ENCODE measurements around the gene CD6.
"Not testable (repeated sequence)": the region's sequence is repeated elsewhere in the genome, so short reads cannot be mapped to it uniquely, and the experiment has no call there.

Gene CD6

DNA sequence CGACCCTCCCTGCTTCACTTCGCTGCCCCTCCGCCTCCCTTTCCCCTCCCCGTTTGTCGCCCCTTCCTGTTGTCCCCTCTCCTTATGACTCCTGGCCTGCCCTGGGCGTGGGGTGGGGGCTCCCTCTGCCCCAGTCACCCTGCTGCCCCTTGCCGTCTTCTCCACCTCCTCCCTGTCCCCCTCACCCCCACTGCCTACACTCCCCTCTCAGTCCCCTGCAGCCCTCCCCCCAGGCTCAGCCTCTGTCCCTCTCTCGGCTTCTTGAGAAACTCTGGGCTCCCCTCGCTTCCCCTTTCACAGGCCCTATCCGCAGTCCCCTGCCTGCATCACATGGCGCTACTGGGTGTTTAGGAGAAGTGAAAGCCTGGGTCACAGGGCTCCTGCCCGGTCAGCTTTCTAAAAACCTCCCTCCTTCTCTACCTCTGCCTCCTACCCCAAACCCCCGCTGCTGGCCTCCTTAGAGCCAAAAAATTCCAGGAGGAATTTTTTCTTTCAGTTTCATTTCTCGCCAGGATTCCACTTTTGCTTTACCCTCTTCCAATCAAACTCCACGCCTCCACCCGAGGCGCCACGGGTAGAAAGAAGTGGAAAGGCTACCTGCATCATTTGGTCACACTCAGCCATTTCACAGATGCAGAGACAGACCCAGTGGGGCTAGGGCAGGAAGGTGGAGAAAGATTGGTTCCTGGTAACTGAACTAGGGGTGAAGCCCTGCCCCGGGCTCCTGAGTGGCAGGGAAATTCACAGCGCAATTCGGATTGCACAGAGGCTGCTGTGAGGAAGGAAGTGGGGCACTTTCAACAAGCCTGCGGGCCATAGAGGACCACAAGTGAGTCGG is 19.4 kb upstream of the CD6 start, which contains the start of gene SLC15A3:
SLC15A3 (minus strand) TSS at position 273 of the 838 bp plus-strand sequence. CDS start 625 bp downstream, outside the sequence.
- no peak for DNase-seq (ENCODE audit: low spot score)

- no peak for DNase-seq (ENCODE audit: low spot score)
Measured at GRCh38 chr11:60952742-60953170, 18.7 kb upstream of the CD6 start.

- DNase-seq (ENCODE audit: low spot score): no peak
Measured at GRCh38 chr11:60953781-60954180, 17.7 kb upstream of the CD6 start.

- no peak for DNase-seq (ENCODE audit: low spot score)
Measured at GRCh38 chr11:60954421-60954820, 17.1 kb upstream of the CD6 start.

DNA sequence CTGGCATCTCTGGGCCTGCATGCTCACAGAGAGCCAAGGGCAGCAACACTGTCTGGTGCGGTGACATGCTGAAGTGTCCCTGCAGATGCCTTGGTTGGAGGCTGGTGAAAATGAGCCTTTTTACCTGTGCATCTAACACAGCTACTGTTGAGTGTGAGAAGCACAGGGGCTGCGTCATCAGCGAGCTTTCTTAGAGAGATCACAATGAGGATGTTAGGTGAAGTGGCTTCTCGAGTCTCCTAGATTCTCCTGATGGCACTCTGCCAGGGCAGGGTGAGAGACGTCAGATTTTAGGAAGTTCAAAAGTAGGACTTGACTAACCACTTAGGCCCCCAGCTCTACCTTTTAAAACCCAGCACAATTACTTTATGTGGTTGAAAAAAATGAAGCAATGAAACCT is 15.9 kb upstream of the CD6 start:
- DNase-seq (ENCODE audit: low spot score): no peak

DNA sequence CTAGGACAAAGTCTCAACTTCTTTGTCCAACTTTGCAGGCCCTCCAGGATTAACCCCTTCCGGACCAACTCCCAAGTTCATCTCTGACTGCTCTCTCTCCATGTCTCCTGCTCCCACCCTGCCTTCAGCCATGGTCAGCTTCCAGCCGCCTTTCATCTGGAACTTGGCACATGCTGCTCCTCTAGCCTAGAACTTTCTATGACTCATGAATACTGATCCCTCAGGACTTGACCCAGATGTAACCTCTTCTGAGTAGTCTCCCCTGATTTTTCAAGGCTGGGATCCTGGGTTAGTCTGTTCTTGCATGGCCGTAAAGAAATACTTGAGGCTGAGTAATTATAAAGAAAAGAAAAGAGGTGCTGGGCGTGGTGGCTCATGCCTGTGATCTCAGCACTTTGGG is 14.3 kb upstream of the CD6 start:
- DNase-seq (ENCODE audit: low spot score): no peak

- no peak for DNase-seq (ENCODE audit: low spot score)
Measured at GRCh38 chr11:60959431-60959830, 12.0 kb upstream of the CD6 start.

DNA sequence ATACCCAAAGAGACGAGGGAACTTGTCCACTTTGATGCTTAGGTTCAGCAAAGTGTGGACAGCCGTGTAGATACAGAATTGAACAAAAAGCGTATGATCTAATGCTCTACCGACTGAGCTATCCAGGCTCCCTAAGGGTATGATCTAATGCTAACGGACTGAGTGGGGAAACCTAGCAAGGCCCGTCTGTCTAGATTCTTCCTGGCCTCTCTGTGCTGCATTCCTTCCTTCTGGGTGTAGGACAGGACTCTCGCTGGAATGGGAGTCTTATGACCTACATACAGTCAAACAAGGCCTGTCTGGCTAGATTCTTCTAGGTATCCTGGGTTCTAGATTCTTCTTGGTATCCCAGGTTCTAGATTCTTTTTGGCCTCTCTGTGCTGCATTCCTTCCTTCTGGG is 11.1 kb upstream of the CD6 start:
- DNase-seq (ENCODE audit: low spot score): no peak

GRCh38 chr11:60964801-60965200 is 6.7 kb upstream of the CD6 start:
- DNase-seq (ENCODE audit: low spot score): no peak

DNA sequence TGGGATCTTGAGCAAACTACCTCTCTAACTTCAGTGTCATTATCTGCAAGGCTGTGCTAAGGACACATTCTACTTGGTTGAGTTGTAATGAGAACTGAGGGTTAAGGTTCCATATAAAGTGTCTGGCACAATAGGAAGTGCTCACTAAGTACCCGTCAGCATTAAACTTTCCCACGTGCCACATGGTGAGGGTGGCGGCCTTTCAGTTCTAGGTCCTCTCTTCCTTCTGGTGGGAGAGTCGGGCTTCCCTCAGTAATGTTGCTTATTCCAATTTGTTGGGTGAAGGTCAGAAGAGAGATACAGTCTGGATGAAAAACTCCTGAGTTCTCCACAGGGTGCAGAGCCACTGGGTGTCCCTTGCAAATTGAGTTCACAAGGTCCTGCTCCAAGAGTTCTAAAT is 4.6 kb upstream of the CD6 start:
- no peak for DNase-seq (ENCODE audit: low spot score)

DNA sequence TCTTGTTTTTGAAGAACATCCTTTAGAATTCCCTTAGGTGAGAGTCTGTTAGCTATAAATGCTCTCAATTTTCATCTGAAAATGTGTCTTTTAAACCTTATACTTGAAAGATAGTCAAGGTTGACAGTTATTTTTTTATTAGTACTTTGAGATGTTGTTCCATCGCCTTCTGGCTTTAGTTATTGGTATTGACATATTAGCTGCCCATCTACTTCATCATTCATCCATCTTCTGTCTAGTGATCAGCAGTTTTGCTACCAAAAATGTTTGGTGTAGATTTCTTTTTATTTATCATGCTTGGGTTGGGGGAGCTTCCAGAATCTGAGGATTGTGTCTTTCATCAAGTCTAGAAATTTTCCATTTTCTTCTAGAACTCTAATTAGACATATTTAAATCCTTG is 3.3 kb upstream of the CD6 start:
- DNase-seq (ENCODE audit: low spot score): no peak

GRCh38 chr11:60970369-60970774 is 1.1 kb upstream of the CD6 start:
- DNase-seq (ENCODE audit: low spot score): peak; percentile 74

GRCh38 chr11:60970890-60971289 is 590 bp upstream of the CD6 start:
- no peak for DNase-seq (ENCODE audit: low spot score)

- no peak for DNase-seq (ENCODE audit: low spot score)
Measured at GRCh38 chr11:60972182-60973030, 926 bp downstream of the CD6 start.

DNA sequence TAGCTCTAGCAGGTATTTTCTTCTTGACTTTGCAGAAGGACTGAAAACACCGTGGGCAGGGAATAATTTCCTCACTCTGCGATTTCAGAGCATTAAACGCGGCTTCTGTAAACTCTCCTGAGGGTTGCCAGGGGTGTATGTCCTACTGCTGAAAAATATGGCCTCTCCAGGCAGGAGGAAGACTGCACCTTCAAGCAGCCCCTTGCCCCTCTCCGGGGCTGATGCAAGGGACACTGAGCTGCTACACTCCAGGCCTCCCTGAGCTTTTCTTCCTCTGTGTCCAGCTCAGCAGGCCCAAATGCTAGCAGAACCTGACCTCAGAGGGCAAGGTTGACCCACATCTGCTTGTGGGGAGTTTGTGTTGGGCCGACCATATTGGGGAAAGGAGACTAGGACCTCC is 2.2 kb downstream of the CD6 start:
- DNase-seq (ENCODE audit: low spot score): no peak

GRCh38 chr11:60974316-60974715 is 2.8 kb downstream of the CD6 start:
- DNase-seq (ENCODE audit: low spot score): not testable (repeated sequence)

DNA sequence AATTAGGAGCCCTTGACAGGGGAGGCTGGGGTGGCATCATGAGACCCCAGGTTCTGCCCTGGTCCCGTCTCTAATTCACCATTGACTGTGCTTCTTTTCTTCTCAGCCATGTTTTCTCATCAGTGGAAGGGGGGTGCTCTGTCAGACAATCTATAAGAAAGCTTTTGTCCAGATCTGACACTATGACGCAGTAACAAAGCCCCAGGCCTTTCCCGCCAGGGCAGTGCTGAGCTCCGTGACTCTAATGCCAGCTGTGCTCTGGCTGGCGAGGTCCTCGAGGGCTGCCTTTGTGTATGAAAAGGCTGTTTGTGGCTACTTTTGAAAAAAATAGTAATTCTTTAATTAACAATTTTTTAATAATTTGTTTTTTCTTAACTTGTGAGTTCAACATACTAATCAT is 3.2 kb downstream of the CD6 start:
- DNase-seq (ENCODE audit: low spot score): no peak

DNA sequence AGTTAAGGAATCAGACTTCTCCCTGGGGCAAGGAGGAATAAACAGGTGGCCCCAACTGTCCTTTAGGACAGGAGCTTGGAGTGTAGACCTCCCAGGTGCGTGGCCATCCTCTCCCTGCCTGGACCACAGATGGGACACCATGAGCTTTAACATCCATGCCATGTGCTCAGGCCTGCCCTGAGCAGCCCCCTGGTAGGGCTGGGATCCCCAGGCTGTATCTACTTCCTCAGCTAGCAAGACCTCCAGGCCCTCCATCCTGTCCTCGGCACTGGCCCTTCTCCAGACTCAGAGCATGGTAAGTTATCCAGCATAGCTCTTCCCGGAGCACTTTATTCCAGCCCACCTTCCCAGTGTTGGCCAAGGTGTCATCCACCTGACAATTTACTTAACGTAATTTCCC is 5.7 kb downstream of the CD6 start:
- no peak for DNase-seq (ENCODE audit: low spot score)

- DNase-seq (ENCODE audit: low spot score): no peak
Measured at GRCh38 chr11:60977836-60978235, 6.4 kb downstream of the CD6 start.

- DNase-seq (ENCODE audit: low spot score): no peak
Measured at GRCh38 chr11:60978546-60979380, 7.3 kb downstream of the CD6 start.

DNA sequence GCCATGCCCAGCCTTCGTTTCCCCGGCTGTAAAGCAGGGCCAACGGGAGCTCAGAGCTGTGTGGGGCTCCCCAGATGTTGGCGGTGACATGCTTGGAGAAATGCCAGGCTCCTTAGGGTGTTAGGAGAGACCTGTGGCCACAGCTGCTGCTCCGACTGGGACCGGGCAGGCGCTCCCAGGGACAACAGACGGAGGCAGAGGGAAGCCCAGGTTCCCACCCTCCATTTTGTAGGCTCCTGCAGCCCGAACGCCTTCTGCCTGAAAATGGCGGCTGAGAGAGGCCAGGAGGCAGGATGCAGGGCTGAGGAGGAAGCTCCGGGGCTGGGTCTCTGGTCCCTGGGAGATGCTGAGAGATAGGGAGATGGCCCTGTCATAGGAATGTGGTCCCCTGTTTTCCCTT is 10.0 kb downstream of the CD6 start:
- no peak for DNase-seq (ENCODE audit: low spot score)

- DNase-seq (ENCODE audit: low spot score): no peak
Measured at GRCh38 chr11:60982184-60982583, 10.7 kb downstream of the CD6 start.
